OCI-LY7 (cell line): ENCODE results near the gene HSD3B1. TPM values are rescaled to one million over a fixed set of nuclear protein-coding genes. Genes with fewer than 3 reads are reported as not detected.

Experiments
- Bru-seq: library from RNA; stranded (reverse); fragments of 400-500 nt; gene quantifications from one replicate; lab custom pipeline; 2021; lab: Mats Ljungman, UMichigan
- BruChase-seq, 2 experiments: library from RNA; stranded (reverse); fragments of 400-500 nt; gene quantifications; one replicate each; lab custom pipeline; 2021; lab: Mats Ljungman, UMichigan
- BruUV-seq: library from RNA; stranded (reverse); fragments of 400-500 nt; replicated peaks from 2 replicates; lab custom pipeline; 2021; lab: Mats Ljungman, UMichigan
- CTCF ChIA-PET: fragments of 300-600 bp; sonication (Branson Sonifier 250); formaldehyde crosslinking; loops from one replicate; lab custom pipeline; 2022; ENCODE audit warnings: antibody characterized with exemption; ENCODE audit not compliant: unreplicated experiment; lab: Charles Lee
- POLR2A ChIA-PET: fragments of 300-600 bp; sonication (Branson Sonifier 250); formaldehyde crosslinking; loops from one replicate; lab custom pipeline; 2022; ENCODE audit warnings: antibody characterized with exemption; lab: Charles Lee
- DNase-seq: peaks from one replicate; pipeline ENCODE4 v3.0.0-alpha.2; 2015; ENCODE audit warnings: low spot score
- H2AFZ ChIP-seq: fragments of 200-600 bp; sonication (generic), shearing (Covaris generic); 2 replicates; pipeline ENCODE4 v1.6.1; 2014; ENCODE audit warnings: mild to moderate bottlenecking, antibody characterized with exemption, low read length, moderate library complexity
- H3K27ac ChIP-seq: fragments of 200-600 bp; sonication (generic); 2 replicates; pipeline ENCODE4 v1.5.1; 2014; ENCODE audit warnings: mixed run types, low read depth, mild to moderate bottlenecking, moderate library complexity, low read length, inconsistent platforms; ENCODE audit not compliant: poor library complexity, severe bottlenecking
- H3K36me3 ChIP-seq: fragments of 200-600 bp; sonication (generic); 2 replicates; pipeline ENCODE4 v1.6.1; 2014; ENCODE audit warnings: mild to moderate bottlenecking, antibody characterized with exemption, low read length, moderate library complexity, mixed read lengths; ENCODE audit not compliant: insufficient read depth
- H3K4me1 ChIP-seq: fragments of 200-600 bp; sonication (generic); 2 replicates; pipeline ENCODE4 v1.5.1; 2014; ENCODE audit warnings: mild to moderate bottlenecking, low read length; ENCODE audit not compliant: insufficient read depth, poor library complexity, severe bottlenecking
- H3K4me2 ChIP-seq: fragments of 200-600 bp; sonication (generic); 2 replicates; pipeline ENCODE4 v1.6.1; 2014; ENCODE audit warnings: mild to moderate bottlenecking, low read length
- H3K4me3 ChIP-seq: fragments of 200-600 bp; sonication (generic); 2 replicates; pipeline ENCODE4 v1.5.1; 2014; ENCODE audit warnings: mild to moderate bottlenecking, low read depth, low read length; ENCODE audit not compliant: poor library complexity, severe bottlenecking
- H3K79me2 ChIP-seq: fragments of 200-600 bp; sonication (generic); 2 replicates; pipeline ENCODE4 v1.6.1; 2016; ENCODE audit warnings: low read depth, mild to moderate bottlenecking, low read length, moderate library complexity, mixed read lengths; ENCODE audit not compliant: insufficient read depth
- H3K9me2 ChIP-seq: fragments of 200-600 bp; sonication (generic); 2 replicates; pipeline ENCODE4 v1.6.1; 2016; ENCODE audit warnings: mild to moderate bottlenecking, low read length, mixed read lengths; ENCODE audit not compliant: insufficient read depth
- H3K9me3 ChIP-seq: fragments of 200-600 bp; sonication (generic); 2 replicates; pipeline ENCODE4 v1.6.1; 2014; ENCODE audit warnings: mild to moderate bottlenecking, mixed run types, low read length, mixed read lengths
- H4K20me1 ChIP-seq: fragments of 200-600 bp; sonication (generic); 2 replicates; pipeline ENCODE4 v1.6.1; 2014; ENCODE audit warnings: mild to moderate bottlenecking, antibody characterized with exemption, low read length, moderate library complexity, mixed read lengths; ENCODE audit not compliant: insufficient read depth
- CTCF ChIP-seq: fragments of 200-600 bp; sonication (generic); conservative IDR thresholded peaks from 2 replicates; pipeline ENCODE4 v1.5.1; 2014; ENCODE audit warnings: mild to moderate bottlenecking, antibody characterized with exemption, low read length, moderate library complexity, mixed read lengths
- EZH2phosphoT487 ChIP-seq: fragments of 200-600 bp; sonication (generic); IDR thresholded peaks from 2 replicates; pipeline ENCODE4 v1.6.1; 2018; ENCODE audit warnings: low read depth, borderline replicate concordance, mild to moderate bottlenecking, mixed run types, antibody characterized with exemption, low read length, moderate library complexity, mixed read lengths
- intact Hi-C: fragments of 100-400 bp; cut with micrococcal nuclease; formaldehyde crosslinking; loops from one replicate; pipeline ENCODE4 v1.10.0; 2022; ENCODE audit not compliant: unreplicated experiment
- long read RNA-seq: library from polyadenylated mRNA; stranded (forward); transcript quantifications from one replicate; pipeline ENCODE4 v2.0.0, GENCODE V29; 2022
- total RNA-seq, 2 experiments: library from RNA; depleted of rRNA in 1 of 2; stranded (reverse); fragments of >200 nt in 1 of 2; shearing (Covaris generic) in 1 of 2; gene quantifications; 2 replicates each; pipeline ENCODE4 v1.2.3, GENCODE V29; 2014 to 2022

Gene HSD3B1
- total RNA-seq (2014; rRNA removed; shearing (Covaris generic)) (not detected in 2 replicates), total RNA-seq (2022) (not detected in 2 replicates), Bru-seq, nascent RNA (not detected), BruChase-seq, experiment 1, labeled RNA remaining after a 6-hour chase (not detected), BruChase-seq, experiment 2, labeled RNA remaining after a 2-hour chase (not detected)
- long read RNA-seq = 0 reads

- Histone ChIP-seq H3K79me2 (no peaks in the 10 kb centered on the region), H3K36me3 (no peaks in the 10 kb centered on the region), H3K4me1 (no peaks in the 10 kb centered on the region), H3K9me2 (no peaks in the 10 kb centered on the region), H3K4me2 (no peak within 1 kb of the TSS), H4K20me1 (no peaks in the 10 kb centered on the region), H3K9me3 (no peaks in the 10 kb centered on the region), H3K27ac (no peak within 1 kb of the TSS), H2AFZ (no peak within 1 kb of the TSS), H3K4me3 (no peak within 1 kb of the TSS)
- intact Hi-C loops = no loop called here
- ChIA-PET POLR2A (interaction anchor here (1.1 kb wide), 1 partner anchor 11 kb away, joined by 3 read pairs; no protein-coding TSS in a partner anchor), CTCF (no interaction called here)
- BruUV-seq = no TSS peak
- no peak for TF ChIP-seq EZH2phosphoT487
- no peak for TF ChIP-seq CTCF
- no peak for DNase-seq
These were observed at the start of gene HSD3B1 for GRCh38 chr1:119506941-119507340. TSS of gene HSD3B1 (plus strand) at chr1:119507210. CDS start at chr1:119507477, 267 bp downstream.

GRCh38 chr1:119462964-119463363, 44.0 kb upstream of the HSD3B1 start:
- Histone ChIP-seq H4K20me1 (no peaks in the 10 kb centered on the region), H3K79me2 (no peaks in the 10 kb centered on the region), H2AFZ (no peak overlapping the region), H3K4me3 (no peak overlapping the region), H3K4me2 (no peak overlapping the region), H3K4me1 (no peaks in the 10 kb centered on the region), H3K9me3 (no peaks in the 10 kb centered on the region), H3K36me3 (no peaks in the 10 kb centered on the region), H3K27ac (no peak overlapping the region), H3K9me2 (no peaks in the 10 kb centered on the region)
- CTCF ChIA-PET = no interaction called here
- DNase-seq = no peak
- BruUV-seq = no TSS peak
- intact Hi-C loops = no loop called here
- TF ChIP-seq EZH2phosphoT487 (no peak), CTCF (no peak)
- POLR2A ChIA-PET = no interaction called here

GRCh38 chr1:119463569-119463968, 43.4 kb upstream of the HSD3B1 start:
- H3K9me3 ChIP-seq = no peaks in the 10 kb centered on the region
- CTCF ChIA-PET = no interaction called here
- BruUV-seq = no TSS peak
- no peak for DNase-seq
- no peaks in the 10 kb centered on the region for H3K9me2 ChIP-seq
- H3K79me2 ChIP-seq = no peaks in the 10 kb centered on the region
- H3K27ac ChIP-seq = no peak overlapping the region
- no peaks in the 10 kb centered on the region for H3K4me1 ChIP-seq
- no peak overlapping the region for H2AFZ ChIP-seq
- no peak overlapping the region for H3K4me3 ChIP-seq
- TF ChIP-seq EZH2phosphoT487 (no peak), CTCF (no peak)
- no peaks in the 10 kb centered on the region for H4K20me1 ChIP-seq
- intact Hi-C loops = no loop called here
- H3K36me3 ChIP-seq = no peaks in the 10 kb centered on the region
- POLR2A ChIA-PET = no interaction called here
- H3K4me2 ChIP-seq = no peak overlapping the region
